Neural cell (in vitro differentiated cells): ENCODE results near the gene CGB3. TPM values are rescaled to one million over a fixed set of nuclear protein-coding genes. Genes with fewer than 3 reads are reported as not detected.

Experiments
- H2AFZ ChIP-seq: fragments of 200-600, 300-800 bp; sonication (generic), shearing (Covaris generic); 2 replicates; pipeline ENCODE4 v1.6.0; 2014; ENCODE audit warnings: low read depth, mild to moderate bottlenecking, antibody characterized with exemption, low read length, moderate library complexity
- H3F3A ChIP-seq: fragments of 200-600 bp; shearing (Covaris generic); 2 replicates; pipeline ENCODE4 v1.6.1; 2016; ENCODE audit warnings: mild to moderate bottlenecking, moderate library complexity, mixed read lengths, antibody characterized with exemption, low read length; ENCODE audit not compliant: insufficient read depth, poor library complexity, severe bottlenecking
- H3K27ac ChIP-seq: fragments of 200-600, 300-800 bp; sonication (generic), shearing (Covaris generic); 2 replicates; pipeline ENCODE4 v1.5.1; 2014; ENCODE audit warnings: mild to moderate bottlenecking, low read length, moderate library complexity
- H3K27me3 ChIP-seq: fragments of 300-800, 200-600 bp; sonication (generic), shearing (Covaris generic); 2 replicates; pipeline ENCODE4 v1.6.0; 2014; ENCODE audit warnings: mild to moderate bottlenecking, low read depth, low read length, moderate library complexity; ENCODE audit not compliant: insufficient read depth
- H3K36me3 ChIP-seq: fragments of 300-800, 200-600 bp; sonication (generic), shearing (Covaris generic); 2 replicates; pipeline ENCODE4 v1.5.1; 2014; ENCODE audit warnings: mild to moderate bottlenecking, antibody characterized with exemption, low read length, moderate library complexity; ENCODE audit not compliant: insufficient read depth
- H3K4me2 ChIP-seq: fragments of 300-800, 200-600 bp; sonication (generic), shearing (Covaris generic); 2 replicates; pipeline ENCODE4 v1.6.0; 2014; ENCODE audit warnings: mild to moderate bottlenecking, low read length
- H3K4me3 ChIP-seq: fragments of 300-800, 200-600 bp; sonication (generic), shearing (Covaris generic); 2 replicates; pipeline ENCODE4 v1.5.1; 2014; ENCODE audit warnings: mild to moderate bottlenecking, low read length, moderate library complexity
- H3K79me2 ChIP-seq: fragments of 200-600 bp; shearing (Covaris generic); replicated peaks from 2 replicates; pipeline ENCODE4 v1.6.0; 2014; ENCODE audit warnings: mild to moderate bottlenecking, low read length, moderate library complexity; ENCODE audit not compliant: insufficient read depth
- H3K9ac ChIP-seq: fragments of 300-800, 200-600 bp; sonication (generic), shearing (Covaris generic); 2 replicates; pipeline ENCODE4 v1.6.1; 2016; ENCODE audit warnings: mild to moderate bottlenecking, low read length, mixed read lengths
- H3K9me2 ChIP-seq: fragments of 200-600 bp; shearing (Covaris generic); 2 replicates; pipeline ENCODE4 v1.6.1; 2016; ENCODE audit warnings: mild to moderate bottlenecking, low read length, mixed read lengths; ENCODE audit not compliant: insufficient read depth
- H3K9me3 ChIP-seq: fragments of 200-600, 300-800 bp; sonication (generic), shearing (Covaris generic); 2 replicates; pipeline ENCODE4 v1.6.1; 2016; ENCODE audit warnings: mild to moderate bottlenecking, mixed run types, low read length, moderate library complexity, mixed read lengths
- H4K20me1 ChIP-seq: fragments of 200-600 bp; shearing (Covaris generic); 2 replicates; pipeline ENCODE4 v1.6.1; 2016; ENCODE audit warnings: mild to moderate bottlenecking, mixed run types; ENCODE audit not compliant: insufficient read depth
- CTCF ChIP-seq: fragments of 450-650 bp; IDR thresholded peaks from 2 replicates; pipeline ENCODE4 v1.5.1; 2014; ENCODE audit warnings: antibody characterized with exemption, mild to moderate bottlenecking, moderate library complexity; ENCODE audit not compliant: poor library complexity, severe bottlenecking
- EP300 ChIP-seq: fragments of 450-650 bp; conservative IDR thresholded peaks from 2 replicates; pipeline ENCODE4 v1.6.1; 2014; ENCODE audit warnings: antibody characterized with exemption, mild to moderate bottlenecking, moderate library complexity; ENCODE audit not compliant: poor library complexity, severe bottlenecking
- EZH2 ChIP-seq: fragments of 200-600, 300-800 bp; shearing (Covaris generic), sonication (generic); IDR thresholded peaks from 2 replicates; pipeline ENCODE4 v1.6.1; 2014; ENCODE audit warnings: antibody characterized with exemption, low read length, borderline replicate concordance, mild to moderate bottlenecking; ENCODE audit not compliant: insufficient read depth, poor library complexity, severe bottlenecking
- MXI1 ChIP-seq: fragments of 450-650 bp; conservative IDR thresholded peaks from 2 replicates; pipeline ENCODE4 v1.6.1; 2014; ENCODE audit warnings: antibody characterized with exemption, mild to moderate bottlenecking; ENCODE audit not compliant: poor library complexity, severe bottlenecking
- POLR2AphosphoS5 ChIP-seq: IDR thresholded peaks from 2 replicates; pipeline ENCODE4 v1.6.1; 2012
- RAD21 ChIP-seq: fragments of 450-650 bp; conservative IDR thresholded peaks from 2 replicates; pipeline ENCODE4 v1.6.1; 2014; ENCODE audit warnings: antibody characterized with exemption, mild to moderate bottlenecking, moderate library complexity
- REST ChIP-seq: IDR thresholded peaks from 2 replicates; pipeline ENCODE4 v1.6.1; 2012; ENCODE audit warnings: borderline replicate concordance
- SMC3 ChIP-seq: fragments of 450-650 bp; conservative IDR thresholded peaks from 2 replicates; pipeline ENCODE4 v1.6.1; 2014; ENCODE audit warnings: antibody characterized with exemption, mild to moderate bottlenecking, moderate library complexity; ENCODE audit not compliant: poor library complexity
- TAF1 ChIP-seq: IDR thresholded peaks from 2 replicates; pipeline ENCODE4 v1.6.1; 2012; ENCODE audit warnings: low read depth
- polyA plus RNA-seq: library from polyadenylated mRNA; depleted of rRNA; stranded (reverse); fragments of >200 nt; gene quantifications from 2 replicates; pipeline ENCODE4 v1.2.3, GENCODE V29; 2014

Gene CGB3
- polyA plus RNA-seq, 1 donor from 2014 or later = not detected

GRCh38 chr19:48988860-48989259 lies 35.3 kb downstream of the CGB3 start:
- Histone ChIP-seq H4K20me1 (no peaks in the 10 kb centered on the region), H3F3A (peaks cover 4% of the 10 kb centered on the region), H3K9me3 (no peaks in the 10 kb centered on the region), H3K27me3 (no peaks in the 10 kb centered on the region), H3K9me2 (no peaks in the 10 kb centered on the region), H3K79me2 (peaks cover 6% of the 10 kb centered on the region), H3K4me3 (no peak overlapping the region), H3K27ac (no peak overlapping the region), H3K4me2 (no peak overlapping the region), H3K9ac (no peak overlapping the region), H3K36me3 (no peaks in the 10 kb centered on the region), H2AFZ (no peak overlapping the region)
- no peak for TF ChIP-seq SMC3
- no peak for TF ChIP-seq TAF1
- no peak for TF ChIP-seq EP300
- no peak for TF ChIP-seq REST
- TF ChIP-seq MXI1 = no peak
- TF ChIP-seq POLR2AphosphoS5 = no peak
- no peak for TF ChIP-seq EZH2
- TF ChIP-seq RAD21 = no peak
- TF ChIP-seq CTCF = no peak

GRCh38 chr19:48988286-48988685 lies 35.8 kb downstream of the CGB3 start:
- Histone ChIP-seq H3K4me2 (no peak overlapping the region), H2AFZ (no peak overlapping the region), H3K9me2 (no peaks in the 10 kb centered on the region), H3F3A (peaks cover 4% of the 10 kb centered on the region), H3K27ac (no peak overlapping the region), H3K4me3 (no peak overlapping the region), H3K9ac (no peak overlapping the region), H3K27me3 (no peaks in the 10 kb centered on the region), H3K9me3 (no peaks in the 10 kb centered on the region), H3K79me2 (peaks cover 6% of the 10 kb centered on the region), H3K36me3 (no peaks in the 10 kb centered on the region), H4K20me1 (no peaks in the 10 kb centered on the region)
- no peak for TF ChIP-seq EP300
- no peak for TF ChIP-seq CTCF
- TF ChIP-seq MXI1 = no peak
- TF ChIP-seq RAD21 = no peak
- no peak for TF ChIP-seq EZH2
- TF ChIP-seq POLR2AphosphoS5 = no peak
- TF ChIP-seq SMC3 = no peak
- no peak for TF ChIP-seq TAF1
- no peak for TF ChIP-seq REST
